Loucy (cell line): ENCODE measurements around the gene AGTR1.

Experiments used
- CTCF ChIP-seq: fragments of 200-600 bp; sonication (generic); conservative IDR thresholded peaks from 2 replicates; pipeline ENCODE4 v1.5.1; 2014; ENCODE audit warnings: mild to moderate bottlenecking, antibody characterized with exemption, low read length
- EZH2phosphoT487 ChIP-seq: fragments of 200-600 bp; IDR thresholded peaks from 2 replicates; pipeline ENCODE4 v1.6.1; 2018; ENCODE audit warnings: antibody characterized with exemption, mild to moderate bottlenecking, moderate library complexity, borderline replicate concordance

DNA sequence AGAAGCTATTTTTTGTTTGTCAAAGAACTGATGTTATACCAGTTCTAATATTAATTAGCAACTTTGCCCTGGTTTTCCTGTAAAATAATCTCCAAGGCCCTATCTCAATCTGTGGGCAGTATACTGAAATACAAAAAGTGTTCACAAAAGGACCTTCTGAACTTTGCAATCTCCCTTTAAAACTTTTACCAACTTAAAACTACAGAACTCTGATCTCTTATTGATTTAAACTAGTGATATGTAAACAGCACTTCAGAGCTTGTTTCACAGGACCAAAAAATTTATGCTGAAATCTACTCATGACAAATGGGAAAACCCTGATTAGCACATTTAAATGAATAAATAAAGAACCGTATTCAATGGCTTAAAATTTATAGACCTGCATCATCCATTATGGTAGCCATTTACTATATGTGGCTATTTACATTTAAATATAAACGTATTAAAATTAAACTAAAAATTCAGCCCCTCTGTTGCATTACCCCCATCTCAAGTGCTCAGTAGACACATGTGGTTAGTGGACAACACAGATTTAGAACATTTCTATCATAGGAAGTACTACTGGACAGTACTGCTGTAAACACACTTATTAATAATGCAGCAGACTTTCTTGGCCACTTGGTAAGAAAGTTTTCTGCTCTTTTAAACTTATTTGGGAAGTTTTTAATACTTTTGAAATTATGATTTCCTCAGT, 12.0 kb downstream of the AGTR1 start:
- TF ChIP-seq CTCF (no peak), EZH2phosphoT487 (no peak)
